OCI-LY3 (cell line): ENCODE measurements around the gene ZBTB1.

Source experiments
- H2AFZ ChIP-seq: fragments of 200-600, 300-600 bp; shearing (Covaris generic); 2 replicates; pipeline ENCODE4 v1.6.0; 2014; ENCODE audit warnings: antibody characterized with exemption, low read depth, low read length
- H3K27ac ChIP-seq: fragments of 200-600, 300-600 bp; sonication (generic); 2 replicates; pipeline ENCODE4 v1.5.1; 2014; ENCODE audit warnings: mild to moderate bottlenecking, low read length, moderate library complexity, mixed read lengths
- H3K27me3 ChIP-seq: fragments of 200-600, 300-600 bp; sonication (generic); 2 replicates; pipeline ENCODE4 v1.6.1; 2014; ENCODE audit warnings: low read depth, low read length, mixed read lengths
- H3K36me3 ChIP-seq: fragments of 200-600, 300-600 bp; sonication (generic); replicated peaks from 2 replicates; pipeline ENCODE3; 2014; ENCODE audit warnings: low read depth, low read length, mixed read lengths
- H3K4me1 ChIP-seq: fragments of 300-600, 200-600 bp; sonication (generic); 2 replicates; pipeline ENCODE4 v1.6.1; 2014; ENCODE audit warnings: low read length, mixed read lengths
- H3K4me2 ChIP-seq: fragments of 200-600, 300-600 bp; sonication (generic); 2 replicates; pipeline ENCODE4 v1.6.1; 2014; ENCODE audit warnings: low read length, mixed read lengths
- H3K4me3 ChIP-seq: fragments of 300-600, 200-600 bp; sonication (generic); 2 replicates; pipeline ENCODE4 v1.5.1; 2014; ENCODE audit warnings: antibody characterized with exemption, mild to moderate bottlenecking, low read length, moderate library complexity
- H3K79me2 ChIP-seq: fragments of 300-600, 200-600 bp; shearing (Covaris generic); 2 replicates; pipeline ENCODE4 v1.6.1; 2014; ENCODE audit warnings: mild to moderate bottlenecking, low read length, mixed read lengths
- H3K9ac ChIP-seq: fragments of 300-600, 200-600 bp; shearing (Covaris generic); 2 replicates; pipeline ENCODE4 v1.6.0; 2014; ENCODE audit warnings: mild to moderate bottlenecking, low read length, moderate library complexity
- H3K9me3 ChIP-seq: fragments of 200-600, 300-600 bp; shearing (Covaris generic); 2 replicates; pipeline ENCODE4 v1.6.1; 2014; ENCODE audit warnings: low read length, mixed read lengths; ENCODE audit not compliant: insufficient read depth
- H4K20me1 ChIP-seq: fragments of 200-600, 300-600 bp; sonication (generic); 2 replicates; pipeline ENCODE4 v1.6.1; 2016; ENCODE audit warnings: low read length, mixed read lengths; ENCODE audit not compliant: insufficient read depth
- EZH2phosphoT487 ChIP-seq: fragments of 200-600 bp; shearing (Covaris generic); IDR thresholded peaks from 2 replicates; pipeline ENCODE4 v1.6.1; 2018; ENCODE audit warnings: antibody characterized with exemption, mixed run types, low read depth
- TF ChIP-seq, protein P1 (sequence below): fragments of 200-600, 300-600 bp; sonication (generic); IDR thresholded peaks from 2 replicates; pipeline ENCODE4 v1.5.1; 2014; ENCODE audit warnings: antibody characterized with exemption, low read length, low read depth

ZBTB1 gene, protein sequence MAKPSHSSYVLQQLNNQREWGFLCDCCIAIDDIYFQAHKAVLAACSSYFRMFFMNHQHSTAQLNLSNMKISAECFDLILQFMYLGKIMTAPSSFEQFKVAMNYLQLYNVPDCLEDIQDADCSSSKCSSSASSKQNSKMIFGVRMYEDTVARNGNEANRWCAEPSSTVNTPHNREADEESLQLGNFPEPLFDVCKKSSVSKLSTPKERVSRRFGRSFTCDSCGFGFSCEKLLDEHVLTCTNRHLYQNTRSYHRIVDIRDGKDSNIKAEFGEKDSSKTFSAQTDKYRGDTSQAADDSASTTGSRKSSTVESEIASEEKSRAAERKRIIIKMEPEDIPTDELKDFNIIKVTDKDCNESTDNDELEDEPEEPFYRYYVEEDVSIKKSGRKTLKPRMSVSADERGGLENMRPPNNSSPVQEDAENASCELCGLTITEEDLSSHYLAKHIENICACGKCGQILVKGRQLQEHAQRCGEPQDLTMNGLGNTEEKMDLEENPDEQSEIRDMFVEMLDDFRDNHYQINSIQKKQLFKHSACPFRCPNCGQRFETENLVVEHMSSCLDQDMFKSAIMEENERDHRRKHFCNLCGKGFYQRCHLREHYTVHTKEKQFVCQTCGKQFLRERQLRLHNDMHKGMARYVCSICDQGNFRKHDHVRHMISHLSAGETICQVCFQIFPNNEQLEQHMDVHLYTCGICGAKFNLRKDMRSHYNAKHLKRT

DNA sequence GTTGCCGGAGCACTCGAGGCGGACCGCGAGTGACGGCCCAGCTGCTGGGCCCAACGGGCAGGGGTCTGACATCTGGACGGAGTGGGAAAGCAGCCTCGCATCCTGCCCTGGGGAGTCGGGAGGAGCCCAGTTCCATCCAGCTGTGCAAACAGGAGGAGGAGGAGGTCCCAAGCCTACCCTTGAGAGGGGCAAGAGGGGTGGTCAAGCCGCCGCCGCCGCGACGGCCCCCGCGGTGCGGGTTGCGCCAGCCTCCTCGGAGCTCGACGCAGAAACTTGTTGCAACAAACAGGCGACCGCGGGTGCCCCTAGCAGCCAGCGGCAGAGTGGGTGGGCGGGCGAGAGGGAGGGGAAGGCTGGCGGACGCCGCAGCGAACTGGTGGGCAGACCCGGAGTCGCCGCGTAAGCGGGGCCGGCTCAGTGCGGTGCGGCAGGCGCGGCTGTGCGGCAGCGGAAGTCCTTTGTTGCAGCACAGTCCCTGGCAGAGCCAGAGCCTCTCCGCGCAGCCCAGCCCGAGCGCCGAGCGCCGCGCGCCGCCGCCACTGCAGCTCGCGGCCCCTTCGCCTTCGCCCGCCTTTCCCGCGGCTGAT is at the start of gene ZBTB1:
ZBTB1 (plus strand) TSS at position 461 of the 587 bp plus-strand sequence. CDS start 16,735 bp downstream, outside the sequence.
- Histone ChIP-seq H3K4me1 (peaks cover 49% of the 10 kb centered on the region), H3K79me2 (peaks cover 97% of the 10 kb centered on the region), H3K36me3 (peaks cover 6% of the 10 kb centered on the region), H4K20me1 (peaks cover 17% of the 10 kb centered on the region), H3K4me3 (peak within 1 kb of the TSS; percentile 80), H3K9ac (peak within 1 kb of the TSS; percentile 94), H3K27ac (peak within 1 kb of the TSS; percentile 93), H3K4me2 (peak within 1 kb of the TSS; percentile 76), H2AFZ (no peak within 1 kb of the TSS), H3K27me3 (no peaks in the 10 kb centered on the region), H3K9me3 (no peaks in the 10 kb centered on the region)
- TF ChIP-seq EZH2phosphoT487: no peak
- TF ChIP-seq, protein P1, sequence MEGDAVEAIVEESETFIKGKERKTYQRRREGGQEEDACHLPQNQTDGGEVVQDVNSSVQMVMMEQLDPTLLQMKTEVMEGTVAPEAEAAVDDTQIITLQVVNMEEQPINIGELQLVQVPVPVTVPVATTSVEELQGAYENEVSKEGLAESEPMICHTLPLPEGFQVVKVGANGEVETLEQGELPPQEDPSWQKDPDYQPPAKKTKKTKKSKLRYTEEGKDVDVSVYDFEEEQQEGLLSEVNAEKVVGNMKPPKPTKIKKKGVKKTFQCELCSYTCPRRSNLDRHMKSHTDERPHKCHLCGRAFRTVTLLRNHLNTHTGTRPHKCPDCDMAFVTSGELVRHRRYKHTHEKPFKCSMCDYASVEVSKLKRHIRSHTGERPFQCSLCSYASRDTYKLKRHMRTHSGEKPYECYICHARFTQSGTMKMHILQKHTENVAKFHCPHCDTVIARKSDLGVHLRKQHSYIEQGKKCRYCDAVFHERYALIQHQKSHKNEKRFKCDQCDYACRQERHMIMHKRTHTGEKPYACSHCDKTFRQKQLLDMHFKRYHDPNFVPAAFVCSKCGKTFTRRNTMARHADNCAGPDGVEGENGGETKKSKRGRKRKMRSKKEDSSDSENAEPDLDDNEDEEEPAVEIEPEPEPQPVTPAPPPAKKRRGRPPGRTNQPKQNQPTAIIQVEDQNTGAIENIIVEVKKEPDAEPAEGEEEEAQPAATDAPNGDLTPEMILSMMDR: no peak

DNA sequence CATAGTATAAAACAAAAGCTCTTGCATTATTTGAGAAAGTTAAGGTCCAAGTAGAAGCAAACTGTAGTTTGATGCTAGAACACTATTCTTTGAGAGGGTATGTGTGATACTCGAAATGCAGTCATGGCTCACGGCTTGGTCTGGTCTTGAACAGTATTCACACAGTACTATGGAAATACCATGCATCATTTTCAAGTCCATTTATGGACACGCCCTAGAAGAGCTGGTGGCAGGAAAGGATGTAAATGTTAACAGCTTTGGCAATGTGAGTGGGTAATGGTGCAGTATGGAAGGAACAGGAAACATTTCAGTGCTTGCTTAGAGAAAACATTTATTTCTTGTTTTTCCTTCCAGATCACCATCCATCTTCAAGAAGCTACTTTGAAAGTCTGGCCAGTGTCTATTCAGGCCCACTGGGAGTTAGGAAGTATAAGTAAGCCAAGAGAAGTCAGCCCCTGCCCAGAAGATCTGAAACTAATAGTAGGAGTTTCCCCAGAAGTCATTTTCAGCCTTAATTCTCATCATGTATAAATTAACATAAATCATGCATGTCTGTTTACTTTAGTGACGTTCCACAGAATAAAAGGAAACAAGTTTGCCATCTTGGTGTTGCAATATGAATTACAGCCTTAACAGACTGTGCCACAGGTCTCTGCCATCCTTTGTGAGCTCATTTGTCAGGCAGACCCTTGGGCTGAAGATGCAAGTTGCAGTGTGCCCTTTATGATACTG is 45.0 kb upstream of the ZBTB1 start:
- Histone ChIP-seq H3K4me1 (peaks cover 44% of the 10 kb centered on the region), H4K20me1 (peaks cover 7% of the 10 kb centered on the region), H3K36me3 (peaks cover 69% of the 10 kb centered on the region), H3K4me2 (no peak overlapping the region), H2AFZ (no peak overlapping the region), H3K4me3 (no peak overlapping the region), H3K27me3 (no peaks in the 10 kb centered on the region), H3K9me3 (no peaks in the 10 kb centered on the region), H3K9ac (no peak overlapping the region), H3K79me2 (no peaks in the 10 kb centered on the region), H3K27ac (peak overlapping the region; percentile 40; the same call in 1 of the 2 replicates)
- TF ChIP-seq, protein P1: no peak

DNA sequence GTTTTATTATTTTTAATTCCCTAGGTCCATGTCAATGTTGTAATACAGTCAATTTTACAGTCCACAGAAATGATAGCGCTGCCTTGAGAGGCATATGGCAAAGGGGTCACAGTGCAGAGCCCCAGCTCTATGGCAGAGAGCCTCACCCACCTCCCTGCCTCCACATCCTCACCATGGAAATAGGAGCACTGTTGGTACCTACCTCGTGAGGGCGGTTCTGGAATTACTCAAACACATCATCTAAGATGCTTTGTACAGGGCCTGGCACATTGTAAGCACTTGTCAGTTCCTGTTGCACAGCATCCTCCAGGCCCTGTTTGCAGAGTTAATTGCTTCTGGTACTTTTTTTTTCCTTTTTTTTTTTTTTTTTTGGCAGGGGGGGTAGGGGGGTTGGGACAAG is 43.3 kb upstream of the ZBTB1 start:
- no peak overlapping the region for H3K9ac ChIP-seq
- H3K79me2 ChIP-seq: no peaks in the 10 kb centered on the region
- H3K9me3 ChIP-seq: no peaks in the 10 kb centered on the region
- H4K20me1 ChIP-seq: peaks cover 7% of the 10 kb centered on the region
- H3K4me1 ChIP-seq: peaks cover 54% of the 10 kb centered on the region
- H3K4me3 ChIP-seq: no peak overlapping the region
- H3K27ac ChIP-seq: no peak overlapping the region
- H3K36me3 ChIP-seq: peaks cover 54% of the 10 kb centered on the region
- H3K27me3 ChIP-seq: no peaks in the 10 kb centered on the region
- no peak overlapping the region for H3K4me2 ChIP-seq
- no peak overlapping the region for H2AFZ ChIP-seq
- no peak for TF ChIP-seq EZH2phosphoT487
- TF ChIP-seq, protein P1: no peak
